Measurements from ENCODE around the gene SH3D21. TPM values are rescaled to one million over a fixed set of nuclear protein-coding genes. Genes with fewer than 3 reads are reported as not detected.

The SH3D21 gene
- total and polyA plus RNA-seq, 2 of the 8 experiments (the other 6 are each of a cell fraction or from before 2014, with no cell fraction given), result 3.4 to 8.6 TPM

DNA sequence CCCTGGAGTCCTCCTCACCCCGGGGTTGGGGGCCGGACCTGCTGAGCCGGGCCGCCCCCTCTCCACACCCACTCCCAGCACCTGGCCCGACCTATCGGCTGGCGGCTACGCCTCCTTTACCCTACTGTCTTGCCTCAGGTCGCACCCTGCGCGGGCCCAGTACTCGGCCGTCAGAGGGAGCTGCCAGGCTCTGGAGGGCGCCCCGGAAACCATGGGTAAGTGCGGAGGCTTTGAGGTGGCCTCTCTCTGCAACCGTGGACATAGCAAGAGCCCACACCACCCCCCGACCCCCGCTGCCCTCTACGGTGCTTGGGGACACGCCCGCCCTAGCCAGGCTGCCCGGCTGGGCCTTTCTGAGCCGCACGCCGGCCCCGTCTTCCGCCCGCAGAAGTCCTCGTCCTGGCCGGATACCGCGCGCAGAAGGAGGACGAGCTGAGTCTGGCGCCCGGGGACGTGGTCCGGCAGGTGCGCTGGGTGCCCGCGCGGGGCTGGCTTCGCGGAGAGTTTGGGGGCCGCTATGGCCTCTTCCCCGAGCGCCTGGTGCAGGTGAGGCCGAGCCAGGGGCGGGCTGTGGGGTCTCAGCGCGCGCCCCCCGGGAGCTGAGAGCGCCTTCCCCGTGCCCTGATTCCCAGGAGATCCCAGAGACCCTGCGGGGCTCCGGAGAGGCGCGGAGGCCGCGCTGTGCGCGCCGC, at the start of gene SH3D21 (continued):
- TF ChIP-seq YY1 (IDR thresholded peaks at IDR 0.05; ENCODE audit: low read depth, low read length) (no peak), KDM5A (IDR thresholded peaks at IDR 0.05; ENCODE audit: low read length) (no peak), PHF8 (conservative IDR thresholded peaks at IDR 0.05; ENCODE audit: low read depth, low read length) (peak; percentile 56), RNF2 (IDR thresholded peaks at IDR 0.05; ENCODE audit: borderline replicate concordance, low read depth, low read length, missing control alignments, poor library complexity, severe bottlenecking) (no peak), CREB1 (IDR thresholded peaks at IDR 0.05) (peak; percentile 53; the same call in 1 of the 2 replicates), SIN3A (conservative IDR thresholded peaks at IDR 0.05 in 1 of 2, IDR thresholded peaks at IDR 0.05 in 1 of 2; ENCODE audit: low read depth in 1 of 2, low read length in 2 of 2) (no peak), ASH2L (IDR thresholded peaks at IDR 0.05; ENCODE audit: low read length) (peak; percentile 40), E2F6 (IDR thresholded peaks at IDR 0.05) (peak; percentile 50; the same call in 1 of the 2 replicates), NANOG (IDR thresholded peaks at IDR 0.05; ENCODE audit: insufficient read depth, low read depth, low read length, poor library complexity, severe bottlenecking) (no peak), RFX5 (IDR thresholded peaks at IDR 0.05; ENCODE audit: borderline replicate concordance, low read depth, low read length) (no peak), EZH2 (IDR thresholded peaks at IDR 0.05; ENCODE audit: low read depth, low read length, severe bottlenecking) (no peak)
